Neural progenitor cell (in vitro differentiated cells): ENCODE results near the gene SMAP1. TPM values are rescaled to one million over a fixed set of nuclear protein-coding genes. Genes with fewer than 3 reads are reported as not detected.

Source experiments
- DNase-seq: peaks from one replicate; pipeline ENCODE4 v3.0.0-alpha.2; 2016; ENCODE audit warnings: low spot score
- H2AFZ ChIP-seq: fragments of 200-600 bp; sonication (generic); replicated peaks from 2 replicates; pipeline ENCODE4 v1.6.1; 2016; ENCODE audit warnings: antibody characterized with exemption
- H3F3A ChIP-seq: fragments of 200-600 bp; sonication (generic); 2 replicates; pipeline ENCODE4 v1.6.1; 2016; ENCODE audit warnings: antibody characterized with exemption, low read depth
- H3K27ac ChIP-seq: fragments of 200-600 bp; sonication (generic); 2 replicates; pipeline ENCODE4 v1.5.1; 2016; ENCODE audit warnings: mild to moderate bottlenecking
- H3K27me3 ChIP-seq: fragments of 200-600 bp; sonication (generic); 2 replicates; pipeline ENCODE4 v1.6.1; 2016; ENCODE audit warnings: mild to moderate bottlenecking, moderate library complexity
- H3K36me3 ChIP-seq: fragments of 200-600 bp; sonication (generic); 2 replicates; pipeline ENCODE4 v1.5.1; 2016
- H3K4me1 ChIP-seq: fragments of 200-600 bp; sonication (generic); 2 replicates; pipeline ENCODE4 v1.6.1; 2016; ENCODE audit warnings: mixed run types
- H3K4me2 ChIP-seq: fragments of 200-600 bp; sonication (generic); 2 replicates; pipeline ENCODE4 v1.6.1; 2016
- H3K4me3 ChIP-seq: fragments of 200-600 bp; sonication (generic); 2 replicates; pipeline ENCODE4 v1.5.1; 2016
- H3K79me2 ChIP-seq: fragments of 200-600 bp; sonication (generic); 2 replicates; pipeline ENCODE4 v1.6.1; 2016; ENCODE audit warnings: low read depth
- H3K9ac ChIP-seq: fragments of 200-600 bp; sonication (generic); 2 replicates; pipeline ENCODE4 v1.6.1; 2016
- H3K9me3 ChIP-seq: fragments of 200-600 bp; sonication (generic); 2 replicates; pipeline ENCODE4 v1.5.1; 2016; ENCODE audit warnings: low read depth
- H4K20me1 ChIP-seq: fragments of 200-600 bp; sonication (generic); 2 replicates; pipeline ENCODE4 v1.6.1; 2016; ENCODE audit warnings: low read depth
- H3K27ac Mint-ChIP-seq: 3 replicates; pipeline ENCODE4 v1.8.0; 2021; ENCODE audit warnings: mixed read lengths
- H3K27me3 Mint-ChIP-seq: 2 replicates; pipeline ENCODE4 v1.8.0; 2022; ENCODE audit warnings: low read depth, mild to moderate bottlenecking, inconsistent platforms, moderate library complexity, mixed read lengths; ENCODE audit not compliant: insufficient read depth
- H3K36me3 Mint-ChIP-seq: 3 replicates; pipeline ENCODE4 v1.8.0; 2021; ENCODE audit warnings: mixed read lengths
- H3K4me1 Mint-ChIP-seq: 3 replicates; pipeline ENCODE4 v1.8.0; 2021; ENCODE audit warnings: mixed read lengths
- H3K4me3 Mint-ChIP-seq: 3 replicates; pipeline ENCODE4 v1.8.0; 2021; ENCODE audit warnings: mild to moderate bottlenecking, moderate library complexity, mixed read lengths
- H3K9me3 Mint-ChIP-seq: 3 replicates; pipeline ENCODE4 v1.8.0; 2020; ENCODE audit warnings: mixed read lengths
- CTCF ChIP-seq: fragments of 200-600 bp; sonication (generic); IDR thresholded peaks from 2 replicates; pipeline ENCODE4 v1.5.1; 2017; ENCODE audit warnings: antibody characterized with exemption, mild to moderate bottlenecking
- EZH2 ChIP-seq: fragments of 200-600 bp; sonication (generic); IDR thresholded peaks from 2 replicates; pipeline ENCODE4 v1.6.1; 2017; ENCODE audit warnings: antibody characterized with exemption, mild to moderate bottlenecking, moderate library complexity
- EZH2phosphoT487 ChIP-seq: fragments of 200-600 bp; sonication (generic); IDR thresholded peaks from 2 replicates; pipeline ENCODE4 v1.6.1; 2017; ENCODE audit warnings: antibody characterized with exemption
- total RNA-seq: library from RNA; depleted of rRNA; stranded (reverse); fragments of >200 nt; gene quantifications from 2 replicates; pipeline ENCODE4 v1.2.3, GENCODE V29; 2015; ENCODE audit warnings: low replicate concordance

Gene SMAP1
- total RNA-seq, 1 donor from 2014 or later: 36.5 TPM

- Histone ChIP-seq H3K9me3 (no peaks in the 10 kb centered on the region), H2AFZ (no peak overlapping the region), H3K4me3 (no peak overlapping the region), H4K20me1 (no peaks in the 10 kb centered on the region), H3F3A (peaks cover 30% of the 10 kb centered on the region), H3K9ac (no peak overlapping the region), H3K36me3 (no peaks in the 10 kb centered on the region), H3K4me1 (peaks cover 36% of the 10 kb centered on the region), H3K27me3 (no peaks in the 10 kb centered on the region), H3K4me2 (no peak overlapping the region), H3K79me2 (no peaks in the 10 kb centered on the region), H3K27ac (no peak overlapping the region)
- no peaks in the 10 kb centered on the region for H3K27me3 Mint-ChIP-seq
- H3K4me3 Mint-ChIP-seq: no peak overlapping the region
- DNase-seq: no peak
- peaks cover 12% of the 10 kb centered on the region for H3K36me3 Mint-ChIP-seq
- peaks cover 2% of the 10 kb centered on the region for H3K9me3 Mint-ChIP-seq
- H3K4me1 Mint-ChIP-seq: peaks cover 17% of the 10 kb centered on the region
- H3K27ac Mint-ChIP-seq: no peak overlapping the region
- TF ChIP-seq CTCF: no peak
These were observed 193.2 kb downstream of the SMAP1 start for GRCh38 chr6:70860920-70861319.

- no peak overlapping the region for H2AFZ ChIP-seq
- Mint-ChIP-seq H3K27ac (no peak overlapping the region), H3K36me3 (peaks cover 12% of the 10 kb centered on the region), H3K4me3 (no peak overlapping the region), H3K4me1 (peaks cover 17% of the 10 kb centered on the region), H3K27me3 (no peaks in the 10 kb centered on the region), H3K9me3 (peaks cover 2% of the 10 kb centered on the region)
- no peaks in the 10 kb centered on the region for H3K27me3 ChIP-seq
- H3F3A ChIP-seq: peaks cover 30% of the 10 kb centered on the region
- no peaks in the 10 kb centered on the region for H3K79me2 ChIP-seq
- peak overlapping the region; percentile 94 for H3K27ac ChIP-seq
- no peaks in the 10 kb centered on the region for H3K9me3 ChIP-seq
- H4K20me1 ChIP-seq: no peaks in the 10 kb centered on the region
- H3K36me3 ChIP-seq: no peaks in the 10 kb centered on the region
- peak overlapping the region; percentile 70 for H3K4me2 ChIP-seq
- H3K4me1 ChIP-seq: peaks cover 36% of the 10 kb centered on the region
- TF ChIP-seq EZH2 (no peak), EZH2phosphoT487 (no peak), CTCF (no peak)
- H3K9ac ChIP-seq: no peak overlapping the region
- DNase-seq: no peak
- no peak overlapping the region for H3K4me3 ChIP-seq
These were observed 195.7 kb downstream of the SMAP1 start for GRCh38 chr6:70863343-70863742.

GRCh38 chr6:70864401-70864800, 196.7 kb downstream of the SMAP1 start:
- Histone ChIP-seq H3F3A (peaks cover 30% of the 10 kb centered on the region), H2AFZ (peak overlapping the region; percentile 46), H3K9ac (no peak overlapping the region), H3K27me3 (no peaks in the 10 kb centered on the region), H3K27ac (peak overlapping the region; percentile 94), H4K20me1 (no peaks in the 10 kb centered on the region), H3K36me3 (no peaks in the 10 kb centered on the region), H3K4me2 (peak overlapping the region; percentile 70), H3K79me2 (no peaks in the 10 kb centered on the region), H3K9me3 (no peaks in the 10 kb centered on the region), H3K4me3 (no peak overlapping the region), H3K4me1 (peaks cover 36% of the 10 kb centered on the region)
- Mint-ChIP-seq H3K36me3 (peaks cover 12% of the 10 kb centered on the region), H3K4me1 (peaks cover 17% of the 10 kb centered on the region), H3K27me3 (no peaks in the 10 kb centered on the region), H3K9me3 (peaks cover 2% of the 10 kb centered on the region), H3K27ac (peak overlapping the region; percentile 10), H3K4me3 (no peak overlapping the region)
- peak; percentile 74 for DNase-seq
- no peak for TF ChIP-seq CTCF
- no peak for TF ChIP-seq EZH2
- no peak for TF ChIP-seq EZH2phosphoT487
